HG03135 (cell line): Measurements from ENCODE around the gene HOXC4.

ENCODE experiments used
- ATAC-seq: cut with Tn5 transposase; IDR thresholded peaks from one replicate; pipeline ENCODE4 v1.9.1; 2021; ENCODE audit warnings: mild to moderate bottlenecking, moderate library complexity; ENCODE audit not compliant: unreplicated experiment

Gene HOXC4

DNA sequence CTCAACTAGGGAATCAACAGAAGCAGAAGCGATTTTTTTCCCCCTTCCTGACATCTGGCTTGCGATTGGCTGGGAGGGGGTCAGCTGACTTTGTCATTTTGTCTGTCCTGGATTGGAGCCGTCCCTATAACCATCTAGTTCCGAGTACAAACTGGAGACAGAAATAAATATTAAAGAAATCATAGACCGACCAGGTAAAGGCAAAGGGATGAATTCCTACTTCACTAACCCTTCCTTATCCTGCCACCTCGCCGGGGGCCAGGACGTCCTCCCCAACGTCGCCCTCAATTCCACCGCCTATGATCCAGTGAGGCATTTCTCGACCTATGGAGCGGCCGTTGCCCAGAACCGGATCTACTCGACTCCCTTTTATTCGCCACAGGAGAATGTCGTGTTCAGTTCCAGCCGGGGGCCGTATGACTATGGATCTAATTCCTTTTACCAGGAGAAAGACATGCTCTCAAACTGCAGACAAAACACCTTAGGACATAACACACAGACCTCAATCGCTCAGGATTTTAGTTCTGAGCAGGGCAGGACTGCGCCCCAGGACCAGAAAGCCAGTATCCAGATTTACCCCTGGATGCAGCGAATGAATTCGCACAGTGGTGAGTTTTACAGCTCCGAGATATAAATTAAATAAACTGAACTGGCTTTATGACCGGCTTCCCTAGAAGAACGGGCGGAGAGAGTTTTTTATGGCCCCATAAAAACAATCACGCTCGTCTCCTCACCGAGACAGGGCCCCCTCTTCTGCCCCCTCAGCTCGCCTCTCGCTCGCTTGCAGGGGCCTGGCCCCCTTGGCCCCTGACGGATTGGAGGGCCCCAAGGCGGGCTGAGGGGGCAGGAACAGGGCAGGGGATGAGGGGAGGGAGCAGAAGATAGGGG lies 25.1 kb upstream of the HOXC4 start, which contains the start of gene HOXC6:
HOXC6 (plus strand) TSS at position 127 of the 888 bp plus-strand sequence; CDS start at position 209, 82 bp downstream.
- ATAC-seq = no peak

DNA sequence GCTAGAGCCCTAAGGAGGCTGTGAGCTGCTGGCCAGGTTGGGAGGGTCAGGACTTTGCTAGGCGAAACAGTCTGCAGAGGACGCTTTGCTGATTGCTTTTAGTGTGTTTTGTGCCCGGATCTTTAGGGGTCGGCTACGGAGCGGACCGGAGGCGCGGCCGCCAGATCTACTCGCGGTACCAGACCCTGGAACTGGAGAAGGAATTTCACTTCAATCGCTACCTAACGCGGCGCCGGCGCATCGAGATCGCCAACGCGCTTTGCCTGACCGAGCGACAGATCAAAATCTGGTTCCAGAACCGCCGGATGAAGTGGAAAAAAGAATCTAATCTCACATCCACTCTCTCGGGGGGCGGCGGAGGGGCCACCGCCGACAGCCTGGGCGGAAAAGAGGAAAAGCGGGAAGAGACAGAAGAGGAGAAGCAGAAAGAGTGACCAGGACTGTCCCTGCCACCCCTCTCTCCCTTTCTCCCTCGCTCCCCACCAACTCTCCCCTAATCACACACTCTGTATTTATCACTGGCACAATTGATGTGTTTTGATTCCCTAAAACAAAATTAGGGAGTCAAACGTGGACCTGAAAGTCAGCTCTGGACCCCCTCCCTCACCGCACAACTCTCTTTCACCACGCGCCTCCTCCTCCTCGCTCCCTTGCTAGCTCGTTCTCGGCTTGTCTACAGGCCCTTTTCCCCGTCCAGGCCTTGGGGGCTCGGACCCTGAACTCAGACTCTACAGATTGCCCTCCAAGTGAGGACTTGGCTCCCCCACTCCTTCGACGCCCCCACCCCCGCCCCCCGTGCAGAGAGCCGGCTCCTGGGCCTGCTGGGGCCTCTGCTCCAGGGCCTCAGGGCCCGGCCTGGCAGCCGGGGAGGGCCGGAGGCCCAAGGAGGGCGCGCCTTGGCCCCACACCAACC lies 23.9 kb upstream of the HOXC4 start:
- ATAC-seq = no peak

DNA sequence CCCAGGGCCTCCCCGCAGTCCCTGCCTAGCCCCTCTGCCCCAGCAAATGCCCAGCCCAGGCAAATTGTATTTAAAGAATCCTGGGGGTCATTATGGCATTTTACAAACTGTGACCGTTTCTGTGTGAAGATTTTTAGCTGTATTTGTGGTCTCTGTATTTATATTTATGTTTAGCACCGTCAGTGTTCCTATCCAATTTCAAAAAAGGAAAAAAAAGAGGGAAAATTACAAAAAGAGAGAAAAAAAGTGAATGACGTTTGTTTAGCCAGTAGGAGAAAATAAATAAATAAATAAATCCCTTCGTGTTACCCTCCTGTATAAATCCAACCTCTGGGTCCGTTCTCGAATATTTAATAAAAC lies 23.2 kb upstream of the HOXC4 start:
- no peak for ATAC-seq

DNA sequence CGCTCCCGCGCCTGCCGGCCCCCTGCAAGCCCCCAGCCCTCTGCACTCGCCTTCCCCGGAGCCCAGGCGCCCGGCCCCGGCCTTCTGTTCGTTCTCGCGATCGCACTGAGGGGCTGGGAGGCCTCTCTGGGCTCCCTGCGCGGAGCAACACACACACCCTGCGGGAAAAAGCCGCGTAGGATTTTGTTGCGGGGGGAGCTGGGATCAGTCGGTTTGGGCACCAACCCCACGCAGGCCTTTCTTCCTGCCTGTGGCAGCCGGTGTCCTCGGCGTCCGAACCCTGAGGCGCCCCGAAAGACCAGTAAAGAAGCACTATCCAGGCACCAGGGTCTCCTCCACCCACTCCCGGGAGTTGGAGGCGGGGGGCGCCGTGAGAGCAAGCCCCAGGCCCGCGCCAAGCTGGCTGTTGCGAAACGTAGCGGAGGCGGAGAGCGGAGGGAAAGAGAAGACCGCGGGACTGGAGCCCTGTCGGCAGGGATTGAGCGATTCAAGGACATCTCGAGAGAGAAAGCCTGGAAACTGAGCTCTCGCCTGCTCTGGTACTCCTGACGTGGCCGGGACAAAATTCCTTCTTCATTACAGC lies 22.7 kb upstream of the HOXC4 start:
- ATAC-seq = no peak

- no peak for ATAC-seq
These were observed 22.2 kb upstream of the HOXC4 start for GRCh38 chr12:54031480-54031879.

DNA sequence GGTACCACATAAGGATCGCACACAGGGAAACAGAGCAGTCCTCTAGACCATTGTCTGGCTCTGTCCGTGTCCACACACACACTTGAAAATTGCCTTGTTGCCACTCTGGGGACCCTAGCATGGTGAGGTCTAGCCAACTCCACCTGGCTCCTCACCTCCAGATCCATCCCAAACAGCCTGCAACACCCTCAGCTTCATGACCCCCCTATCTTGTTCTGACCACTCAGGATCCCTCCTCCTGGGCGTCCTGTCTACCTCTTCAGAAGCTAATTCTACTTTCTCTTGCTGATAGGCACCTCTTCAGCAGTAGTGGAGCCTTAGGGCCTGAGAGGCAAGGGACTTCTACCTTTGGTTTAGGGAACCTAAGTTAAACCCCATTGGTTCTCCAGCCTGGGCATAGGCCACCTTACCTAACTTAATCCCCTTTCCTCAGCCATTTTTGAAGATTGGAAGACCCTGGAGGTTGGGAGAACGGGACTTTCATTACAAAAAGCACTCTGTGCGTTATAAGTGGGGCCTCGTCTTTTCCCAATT lies 21.5 kb upstream of the HOXC4 start:
- no peak for ATAC-seq

GRCh38 chr12:54032627-54033100 lies 21.0 kb upstream of the HOXC4 start, which contains the start of gene HOXC5:
TSS of gene HOXC5 (plus strand) at chr12:54033050. CDS start at chr12:54033123, 73 bp downstream.
- ATAC-seq = no peak

GRCh38 chr12:54033106-54033979 lies 20.3 kb upstream of the HOXC4 start:
- no peak for ATAC-seq

DNA sequence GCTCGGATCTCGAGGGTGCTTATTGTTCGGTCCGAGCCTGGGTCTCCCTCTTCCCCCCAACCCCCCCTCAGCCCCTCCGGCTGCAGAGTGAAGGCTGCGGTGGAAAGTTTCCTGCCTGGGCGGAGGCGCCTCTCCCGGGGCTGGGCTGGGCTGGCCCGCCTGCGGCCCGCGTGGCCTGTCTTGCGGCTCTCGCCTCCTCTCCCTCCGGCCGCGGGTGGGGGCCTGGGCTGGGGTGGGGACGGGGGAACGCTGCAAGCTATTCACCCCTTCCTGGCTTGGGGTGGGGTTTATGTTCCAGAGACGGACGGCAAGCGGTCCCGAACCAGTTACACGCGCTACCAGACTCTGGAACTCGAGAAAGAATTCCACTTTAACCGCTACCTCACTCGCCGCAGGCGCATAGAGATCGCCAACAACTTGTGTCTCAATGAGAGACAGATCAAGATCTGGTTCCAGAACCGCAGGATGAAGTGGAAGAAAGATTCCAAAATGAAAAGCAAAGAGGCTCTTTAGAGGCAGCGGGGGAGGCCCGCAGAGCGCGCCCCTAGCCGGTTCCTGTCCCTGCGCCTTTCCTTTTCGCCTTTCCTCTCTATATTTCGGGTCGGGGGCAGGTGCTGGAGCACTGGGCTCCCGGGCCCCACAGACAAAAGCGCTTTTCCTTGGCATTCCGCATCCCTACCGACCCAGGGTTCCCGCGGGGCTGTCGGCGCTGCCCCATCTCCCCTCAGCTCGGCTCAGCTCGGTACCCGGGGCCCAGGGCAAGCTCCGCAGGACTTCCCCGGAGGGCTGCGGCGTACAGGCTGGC lies 19.5 kb upstream of the HOXC4 start:
- ATAC-seq = no peak

DNA sequence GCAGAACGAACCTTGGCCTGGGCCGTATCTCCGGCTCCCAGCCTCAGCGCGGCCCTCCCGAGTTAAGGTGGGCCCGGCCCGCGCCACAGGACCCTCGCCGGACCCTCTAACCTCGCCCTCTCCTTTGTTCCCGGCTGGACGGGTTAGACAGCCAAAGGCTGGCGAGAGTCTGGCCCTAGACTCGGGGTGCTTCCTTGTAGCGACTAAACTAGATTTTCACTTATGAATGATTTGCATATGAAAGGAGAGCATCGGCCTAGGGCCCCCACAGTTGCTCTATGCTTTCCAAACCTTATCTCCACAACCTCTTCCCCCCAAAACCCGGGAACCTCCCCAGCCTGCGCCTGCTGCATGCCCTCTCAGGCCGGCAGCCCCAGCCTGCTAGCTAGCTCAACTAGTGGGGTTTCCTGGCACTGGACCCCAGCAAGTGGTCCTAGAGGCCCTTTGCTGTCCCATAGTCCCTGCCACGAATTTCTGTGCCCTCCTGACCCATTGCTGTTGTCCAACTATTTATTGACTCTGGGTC lies 18.8 kb upstream of the HOXC4 start:
- no peak for ATAC-seq

GRCh38 chr12:54035568-54036264 lies 17.9 kb upstream of the HOXC4 start:
- no peak for ATAC-seq

GRCh38 chr12:54036620-54037359 lies 16.8 kb upstream of the HOXC4 start:
- no peak for ATAC-seq

GRCh38 chr12:54037360-54038283 lies 16.0 kb upstream of the HOXC4 start:
- no peak for ATAC-seq

- no peak for ATAC-seq
These were observed 15.3 kb upstream of the HOXC4 start for GRCh38 chr12:54038284-54038870.

DNA sequence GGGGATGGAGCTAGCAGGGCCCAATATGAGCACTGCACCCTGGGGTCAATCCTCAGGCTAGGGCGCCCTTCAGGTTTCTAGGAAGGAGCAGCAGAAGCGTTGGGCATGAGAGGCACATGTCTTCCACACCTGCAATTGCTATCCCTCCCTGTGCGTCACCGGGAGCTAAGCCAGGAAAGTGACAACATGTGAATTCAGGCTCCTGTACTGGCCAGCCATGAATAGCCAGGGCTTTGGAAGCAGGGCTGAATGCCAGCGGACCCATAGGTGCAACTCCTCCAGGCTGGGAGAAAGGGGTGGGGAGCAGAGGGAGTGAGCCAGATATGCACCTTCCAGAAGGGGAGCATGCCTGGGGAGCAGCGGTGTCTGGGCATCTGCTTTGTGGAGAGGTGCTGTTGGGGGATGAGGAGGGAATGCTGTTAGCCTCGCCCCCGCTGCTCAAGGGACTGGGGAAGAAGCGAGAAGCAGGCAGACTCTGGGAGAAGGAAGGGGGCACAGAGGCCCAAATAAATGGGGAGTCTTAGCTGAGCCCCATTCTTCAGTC lies 14.7 kb upstream of the HOXC4 start:
- no peak for ATAC-seq
